Fibroblast of the aortic adventitia (primary cell): ENCODE measurements around the gene IRF3. TPM values are rescaled to one million over a fixed set of nuclear protein-coding genes. Genes with fewer than 3 reads are reported as not detected.

Experiments used
- DNase-seq: peaks from one replicate; pipeline ENCODE4 v3.0.0-alpha.2; 2010; ENCODE audit warnings: low read depth
- H3K4me3 ChIP-seq: 2 replicates; pipeline ENCODE4 v1.5.1; 2011; ENCODE audit warnings: low read depth, mild to moderate bottlenecking, control low read depth, low read length, moderate library complexity
- total RNA-seq: library from RNA; depleted of rRNA; stranded (reverse); fragments of >200 nt; gene quantifications from 2 replicates; pipeline ENCODE4 v1.2.3, GENCODE V29; 2012; ENCODE audit warnings: low replicate concordance
- TF ChIP-seq, protein P1 (sequence below): IDR thresholded peaks from 2 replicates; pipeline ENCODE4 v1.5.1; 2011; ENCODE audit warnings: mild to moderate bottlenecking, low read length, control low read depth, inconsistent platforms; ENCODE audit not compliant: insufficient read depth

Gene IRF3
- total RNA-seq, 1 donor, result 33.3 TPM

DNA sequence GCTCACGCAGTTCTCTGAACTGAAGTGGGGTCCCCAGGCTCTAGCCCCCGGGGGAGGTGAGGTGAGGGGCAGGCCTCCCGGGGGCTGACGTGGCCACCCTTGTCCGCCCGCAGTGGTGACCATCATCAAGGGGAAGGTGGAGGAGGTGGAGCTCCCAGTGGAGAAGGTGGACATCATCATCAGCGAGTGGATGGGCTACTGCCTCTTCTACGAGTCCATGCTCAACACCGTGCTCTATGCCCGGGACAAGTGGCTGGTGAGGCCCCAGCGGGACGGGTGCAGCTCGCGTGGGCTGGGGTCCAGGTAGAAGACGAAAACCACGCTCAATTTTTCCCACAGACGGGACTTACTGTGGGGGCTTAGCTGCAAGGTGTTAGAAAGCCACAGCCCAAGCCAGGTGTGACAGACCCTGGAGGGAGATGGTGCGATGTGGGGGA lies 18.2 kb upstream of the IRF3 start:
- no peak overlapping the region for H3K4me3 ChIP-seq
- no peak for DNase-seq
- TF ChIP-seq, protein P1, sequence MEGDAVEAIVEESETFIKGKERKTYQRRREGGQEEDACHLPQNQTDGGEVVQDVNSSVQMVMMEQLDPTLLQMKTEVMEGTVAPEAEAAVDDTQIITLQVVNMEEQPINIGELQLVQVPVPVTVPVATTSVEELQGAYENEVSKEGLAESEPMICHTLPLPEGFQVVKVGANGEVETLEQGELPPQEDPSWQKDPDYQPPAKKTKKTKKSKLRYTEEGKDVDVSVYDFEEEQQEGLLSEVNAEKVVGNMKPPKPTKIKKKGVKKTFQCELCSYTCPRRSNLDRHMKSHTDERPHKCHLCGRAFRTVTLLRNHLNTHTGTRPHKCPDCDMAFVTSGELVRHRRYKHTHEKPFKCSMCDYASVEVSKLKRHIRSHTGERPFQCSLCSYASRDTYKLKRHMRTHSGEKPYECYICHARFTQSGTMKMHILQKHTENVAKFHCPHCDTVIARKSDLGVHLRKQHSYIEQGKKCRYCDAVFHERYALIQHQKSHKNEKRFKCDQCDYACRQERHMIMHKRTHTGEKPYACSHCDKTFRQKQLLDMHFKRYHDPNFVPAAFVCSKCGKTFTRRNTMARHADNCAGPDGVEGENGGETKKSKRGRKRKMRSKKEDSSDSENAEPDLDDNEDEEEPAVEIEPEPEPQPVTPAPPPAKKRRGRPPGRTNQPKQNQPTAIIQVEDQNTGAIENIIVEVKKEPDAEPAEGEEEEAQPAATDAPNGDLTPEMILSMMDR, result no peak

DNA sequence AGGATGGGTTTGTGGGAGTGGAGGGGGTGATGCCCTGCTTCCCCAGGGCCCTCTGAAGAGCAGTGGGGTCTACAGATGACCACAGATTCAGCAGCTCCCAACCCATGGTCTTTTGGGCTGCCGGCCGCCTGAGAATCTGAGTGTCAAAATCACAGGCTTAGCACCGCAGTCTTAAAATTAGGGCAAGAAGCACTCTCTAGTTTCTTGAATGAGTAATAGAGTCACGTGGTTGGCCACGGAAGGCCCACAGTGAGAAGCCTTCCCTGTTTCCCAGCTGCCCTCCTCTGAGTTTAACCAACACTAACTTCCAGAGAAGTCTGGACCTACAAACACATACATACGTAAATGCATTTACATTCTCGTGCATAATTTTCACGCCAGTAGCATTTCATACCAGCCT lies 16.6 kb upstream of the IRF3 start:
- TF ChIP-seq, protein P1, result no peak
- DNase-seq, result peak; percentile 32
- H3K4me3 ChIP-seq, result no peak overlapping the region

DNA sequence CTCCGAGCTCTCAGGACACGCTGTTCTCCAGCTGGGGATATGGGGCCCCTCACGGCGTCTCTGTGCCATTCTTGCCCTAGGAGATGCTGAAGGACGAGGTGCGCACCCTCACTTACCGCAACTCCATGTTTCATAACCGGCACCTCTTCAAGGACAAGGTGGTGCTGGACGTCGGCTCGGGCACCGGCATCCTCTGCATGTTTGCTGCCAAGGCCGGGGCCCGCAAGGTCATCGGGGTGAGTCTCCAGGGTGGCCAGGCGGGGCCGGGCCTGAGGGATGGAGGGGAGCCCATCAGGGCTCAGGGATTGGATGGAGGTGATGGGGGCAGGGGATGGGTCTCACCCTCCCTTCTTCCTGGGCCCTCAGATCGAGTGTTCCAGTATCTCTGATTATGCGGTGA lies 16.2 kb upstream of the IRF3 start:
- DNase-seq, result no peak
- H3K4me3 ChIP-seq, result no peak overlapping the region
- TF ChIP-seq, protein P1, result no peak

DNA sequence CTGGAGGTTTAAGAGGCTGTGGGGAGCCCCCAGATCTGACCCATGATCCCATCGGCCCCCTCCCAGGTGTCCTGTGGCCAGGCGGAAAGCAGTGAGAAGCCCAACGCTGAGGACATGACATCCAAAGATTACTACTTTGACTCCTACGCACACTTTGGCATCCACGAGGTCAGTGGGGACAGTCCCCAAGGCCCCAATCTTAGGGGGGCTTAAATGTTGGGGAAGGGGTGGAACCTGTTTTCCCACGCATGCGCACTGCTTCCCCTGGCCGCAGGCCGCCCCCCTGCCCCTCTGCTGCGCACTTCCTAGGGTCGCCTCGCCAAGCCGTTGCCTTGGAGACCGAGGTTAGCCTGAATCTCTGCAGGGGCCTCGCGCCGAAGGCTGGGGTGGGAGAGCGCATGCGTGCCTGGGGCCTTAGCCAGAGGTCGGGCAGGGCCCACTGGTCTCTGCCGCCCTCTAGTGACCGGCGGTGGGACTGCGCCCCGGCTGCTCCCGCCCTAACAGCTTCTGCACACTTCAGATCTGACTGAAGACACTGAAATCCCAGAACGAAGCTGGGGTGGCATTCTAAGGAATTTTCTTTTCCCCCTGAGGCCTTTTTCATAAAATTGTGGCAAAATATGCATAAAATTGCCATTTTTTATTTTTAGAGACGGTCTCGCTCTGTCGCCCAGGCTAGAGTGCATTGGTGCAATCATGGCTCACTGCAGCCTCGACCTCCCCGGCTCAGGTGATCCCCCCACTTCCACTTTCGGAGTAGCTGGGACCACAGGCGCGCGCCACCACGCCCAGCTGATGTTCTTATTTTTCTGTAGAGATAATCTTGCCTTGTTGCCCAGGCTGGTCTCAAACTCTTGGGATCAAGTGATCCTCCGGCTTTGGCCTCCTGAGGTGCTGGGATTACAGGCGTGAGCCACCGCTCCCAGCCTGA lies 15.0 kb upstream of the IRF3 start:
- peak; percentile 80 for DNase-seq
- H3K4me3 ChIP-seq, result peak overlapping the region; percentile 41
- TF ChIP-seq, protein P1, result peak; percentile 99

DNA sequence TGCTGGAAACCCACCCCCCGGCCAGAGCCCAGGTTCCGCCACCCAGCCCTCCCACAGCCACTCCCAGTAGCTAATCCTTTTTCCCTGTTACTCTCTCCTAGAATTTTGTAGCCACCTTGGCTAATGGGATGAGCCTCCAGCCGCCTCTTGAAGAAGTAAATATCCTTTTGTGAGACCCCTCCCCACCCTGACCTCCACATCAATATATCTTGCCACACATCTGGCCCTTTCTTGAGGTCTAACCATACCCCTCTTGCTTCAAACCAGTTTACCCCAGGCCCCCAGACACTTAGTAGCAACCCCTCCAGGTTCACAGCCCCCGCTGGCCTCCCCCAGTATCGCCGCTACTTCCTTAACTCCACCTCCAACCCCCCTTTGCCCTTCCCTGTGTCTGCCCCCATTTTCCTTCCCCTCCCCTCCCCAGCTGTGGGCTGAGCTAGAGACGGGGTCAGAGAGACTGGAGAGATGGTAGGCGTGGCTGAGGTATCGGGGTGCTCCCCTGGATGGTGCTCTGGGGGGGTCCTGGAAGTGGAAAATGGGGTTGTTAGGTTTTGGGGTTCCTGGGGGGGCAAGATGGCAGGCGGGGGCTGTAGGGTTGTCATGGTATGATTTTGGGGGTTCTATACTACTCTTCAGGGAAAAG lies 14.2 kb upstream of the IRF3 start:
- TF ChIP-seq, protein P1, result no peak
- H3K4me3 ChIP-seq, result no peak overlapping the region
- no peak for DNase-seq

DNA sequence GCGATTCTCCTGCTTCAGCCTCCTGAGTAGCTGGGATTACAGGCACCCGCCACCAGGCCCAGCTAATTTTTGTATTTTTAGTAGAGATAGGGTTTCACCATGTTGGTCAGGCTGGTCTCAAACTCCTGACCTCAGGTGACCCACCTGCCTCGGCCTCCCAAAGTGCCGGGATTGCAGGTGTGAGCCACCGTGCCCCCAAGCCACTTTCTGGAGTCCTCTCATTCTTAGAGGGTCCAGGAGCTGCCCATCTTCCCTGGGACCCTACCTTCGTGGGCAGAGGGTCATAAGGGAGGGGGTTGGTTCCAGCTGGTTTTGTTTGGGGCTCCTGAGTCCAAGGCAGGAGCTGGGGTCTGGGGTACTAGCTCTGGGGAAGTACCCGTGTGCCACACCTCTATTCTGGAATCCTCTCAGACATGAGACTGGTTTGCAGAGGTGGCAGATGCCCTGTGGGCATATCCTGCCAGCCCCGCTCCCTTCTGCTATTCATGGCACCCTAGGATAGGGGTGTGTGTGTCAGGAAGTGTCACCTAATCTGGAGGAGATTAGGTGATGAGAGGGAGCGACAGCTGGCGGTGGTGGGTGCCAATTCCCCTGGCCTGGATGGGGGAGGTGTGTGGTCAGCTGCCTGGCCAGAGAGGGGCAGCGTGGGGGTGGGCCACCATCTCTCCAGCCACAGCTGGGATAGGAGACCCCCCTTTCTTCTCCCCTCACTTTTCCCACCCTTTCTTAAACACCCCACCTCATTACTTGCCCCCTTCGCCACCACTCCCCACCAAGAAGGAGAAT lies 13.5 kb upstream of the IRF3 start:
- TF ChIP-seq, protein P1, result no peak
- no peak for DNase-seq
- H3K4me3 ChIP-seq, result peak overlapping the region; percentile 1
